COR-L47 (cell line): ENCODE data around the gene FILIP1.
"Not testable (repeated sequence)": the region's sequence is repeated elsewhere in the genome, so short reads cannot be mapped to it uniquely, and the experiment has no call there.

ENCODE experiments used
- DNase-seq: peaks from one replicate; lab custom pipeline; 2025; lab: John Stamatoyannopoulos, UW

FILIP1 gene

DNA sequence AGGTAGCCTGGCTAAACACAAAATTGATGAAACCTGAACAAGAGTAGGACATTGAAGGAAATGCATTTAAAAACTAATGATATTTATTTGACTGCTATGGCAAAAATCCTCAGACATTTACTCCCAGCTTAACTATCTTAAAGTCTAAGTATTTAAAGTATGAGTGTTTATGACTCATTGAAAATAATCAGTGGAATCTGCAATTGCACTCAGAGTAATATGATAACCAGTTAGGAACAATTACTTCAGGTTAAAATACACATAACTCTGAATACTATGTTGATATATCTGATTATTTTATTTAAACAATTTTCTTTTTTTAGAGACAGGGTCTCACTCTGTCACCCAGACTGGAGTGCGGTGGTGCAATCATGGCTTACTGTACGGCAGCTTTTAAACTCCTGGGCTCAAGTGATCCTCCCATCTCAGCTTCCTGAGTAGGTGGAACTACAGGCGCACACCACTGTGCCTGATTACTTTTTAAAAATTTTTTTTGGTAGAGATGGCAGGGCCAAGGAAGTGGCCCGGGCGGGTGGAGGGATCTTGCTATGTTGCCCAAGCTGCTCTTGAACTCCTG, 43.9 kb downstream of the FILIP1 start:
- no peak for DNase-seq

- no peak for DNase-seq
These were observed 47.2 kb downstream of the FILIP1 start for GRCh38 chr6:75446241-75446880.

GRCh38 chr6:75445738-75446137, 47.9 kb downstream of the FILIP1 start:
- no peak for DNase-seq

- DNase-seq = no peak
These were observed 48.7 kb downstream of the FILIP1 start for GRCh38 chr6:75444899-75445298.

GRCh38 chr6:75441883-75442282, 51.7 kb downstream of the FILIP1 start:
- DNase-seq = not testable (repeated sequence)

DNA sequence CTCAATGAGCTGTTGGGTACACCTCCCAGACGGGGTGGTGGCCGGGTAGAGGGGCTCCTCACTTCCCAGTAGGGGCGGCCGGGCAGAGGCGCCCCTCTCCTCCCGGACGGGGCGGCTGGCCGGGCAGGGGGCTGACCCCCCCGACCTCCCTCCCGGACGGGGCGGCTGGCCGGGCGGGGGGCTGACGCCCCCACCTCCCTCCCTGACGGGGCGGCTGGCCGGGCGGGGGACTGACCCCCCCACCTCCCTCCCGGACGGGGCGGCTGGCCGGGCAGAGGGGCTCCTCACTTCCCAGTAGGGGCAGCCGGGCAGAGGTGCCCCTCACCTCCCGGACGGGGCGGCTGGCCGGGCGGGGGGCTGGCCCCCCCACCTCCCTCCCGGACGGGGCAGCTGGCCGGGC, 52.1 kb downstream of the FILIP1 start:
- DNase-seq = not testable (repeated sequence)

- DNase-seq = no peak
These were observed 55.0 kb downstream of the FILIP1 start for GRCh38 chr6:75438442-75439116.

- no peak for DNase-seq
These were observed 55.6 kb downstream of the FILIP1 start for GRCh38 chr6:75438013-75438431.

- DNase-seq = no peak
These were observed 56.1 kb downstream of the FILIP1 start for GRCh38 chr6:75437421-75437891.

DNA sequence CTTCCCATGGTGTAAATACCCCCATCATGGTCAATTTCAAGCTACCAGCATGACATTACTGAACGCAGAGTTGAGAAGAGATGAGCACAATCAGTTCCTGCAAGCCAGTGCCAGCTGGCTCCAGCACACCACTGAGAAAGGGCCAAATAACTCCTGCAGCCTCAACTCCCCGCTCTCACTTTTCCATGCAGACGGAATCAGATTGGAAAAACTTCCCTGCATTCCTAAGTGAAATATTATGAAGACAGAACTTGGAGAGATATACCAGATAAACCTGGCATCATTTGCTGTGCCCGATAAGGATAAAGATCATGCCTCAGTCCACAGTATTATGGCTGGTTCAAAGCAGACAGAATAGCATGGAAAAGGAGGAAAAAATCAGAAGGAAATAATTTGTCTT, 56.7 kb downstream of the FILIP1 start:
- DNase-seq = no peak

- not testable (repeated sequence) for DNase-seq
These were observed 60.8 kb downstream of the FILIP1 start for GRCh38 chr6:75432809-75433208.

DNA sequence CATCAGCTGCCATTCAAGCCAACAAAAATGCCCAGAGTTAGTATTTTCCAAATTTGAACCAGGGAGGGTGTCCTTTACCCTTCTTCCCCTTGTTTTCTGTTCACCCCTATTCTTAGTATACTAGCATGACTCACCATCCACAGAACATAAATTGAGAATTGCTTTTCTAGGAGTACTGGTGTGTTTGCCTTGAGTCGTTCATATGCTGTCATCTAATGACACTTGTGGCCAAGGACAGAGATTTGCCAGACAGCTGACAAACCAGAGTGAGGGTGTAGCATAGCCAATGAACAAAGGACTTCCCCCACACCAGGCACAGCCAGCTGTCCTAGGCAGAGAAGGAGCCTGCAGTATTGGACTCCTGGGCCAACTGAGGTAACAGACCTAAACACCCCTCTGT, 62.2 kb downstream of the FILIP1 start:
- DNase-seq = no peak

GRCh38 chr6:75430631-75431325, 62.8 kb downstream of the FILIP1 start:
- DNase-seq = no peak

DNA sequence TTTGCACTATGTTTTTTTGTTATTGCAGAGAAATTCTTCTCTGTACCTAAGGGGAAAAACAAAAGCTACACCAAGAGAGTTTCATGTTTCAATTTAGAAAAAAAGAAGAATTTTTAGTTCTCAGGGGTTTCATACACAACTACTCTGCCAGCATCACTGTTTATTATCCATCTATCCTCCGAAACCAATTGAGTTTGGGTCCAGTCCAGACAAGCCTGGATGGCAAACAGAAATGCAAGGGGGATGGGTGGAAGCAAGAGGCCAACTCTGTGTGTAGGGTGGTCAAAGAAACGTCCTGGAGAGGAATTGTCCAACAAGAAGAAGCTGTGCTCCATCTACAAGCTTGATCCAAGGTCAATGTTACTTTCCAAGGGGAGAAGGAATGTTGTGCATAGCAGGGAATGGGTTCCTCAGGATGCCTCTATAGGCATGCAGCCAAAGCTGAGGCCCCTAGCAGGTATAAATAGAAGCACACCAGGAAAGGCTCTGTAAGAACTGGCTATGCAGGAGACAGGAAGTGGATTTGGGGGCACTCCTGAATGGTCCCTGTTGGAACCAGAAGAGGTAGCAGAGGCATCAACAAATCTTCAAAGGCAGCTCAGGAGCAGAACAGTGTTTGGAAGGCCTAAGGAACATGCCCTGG, 64.4 kb downstream of the FILIP1 start:
- DNase-seq = no peak

DNA sequence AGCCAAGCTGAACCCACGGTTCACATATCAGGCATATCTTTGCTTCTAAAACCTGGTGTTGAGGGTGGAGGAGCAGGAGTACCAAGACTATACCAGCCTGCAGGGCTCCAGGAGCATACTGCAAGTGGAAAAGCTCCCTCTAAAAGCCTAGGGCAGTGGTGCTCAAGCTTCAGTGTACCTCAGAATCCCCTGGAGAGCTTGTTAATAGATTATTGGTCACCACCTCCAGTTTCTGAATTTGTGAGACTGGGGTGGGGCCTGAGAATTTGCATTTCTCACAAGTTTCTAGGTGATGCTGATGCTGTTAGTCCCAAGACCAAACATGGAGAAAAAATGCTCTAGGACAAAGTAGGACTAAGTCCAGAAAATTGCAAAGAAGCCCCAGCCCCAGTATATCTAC, 65.4 kb downstream of the FILIP1 start:
- DNase-seq = no peak

DNA sequence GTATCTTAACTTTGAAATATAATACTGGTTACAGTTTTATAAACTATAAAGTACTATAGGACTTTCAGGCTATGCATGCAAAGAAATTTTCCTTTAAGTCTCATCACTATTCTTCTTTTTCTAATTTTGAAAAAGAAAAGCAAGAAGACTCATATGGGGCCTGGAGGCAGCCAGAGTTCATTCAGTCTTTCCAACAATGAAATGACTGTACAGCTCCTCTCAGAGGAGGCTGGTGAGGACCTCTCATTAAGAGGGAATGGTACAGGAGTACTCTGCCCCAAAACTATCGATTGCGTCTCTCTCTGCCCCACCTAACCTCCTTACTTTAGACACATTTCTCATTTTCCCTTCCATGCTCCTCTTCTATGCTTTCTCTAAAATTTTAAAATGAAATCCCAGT, 66.3 kb downstream of the FILIP1 start:
- no peak for DNase-seq

DNA sequence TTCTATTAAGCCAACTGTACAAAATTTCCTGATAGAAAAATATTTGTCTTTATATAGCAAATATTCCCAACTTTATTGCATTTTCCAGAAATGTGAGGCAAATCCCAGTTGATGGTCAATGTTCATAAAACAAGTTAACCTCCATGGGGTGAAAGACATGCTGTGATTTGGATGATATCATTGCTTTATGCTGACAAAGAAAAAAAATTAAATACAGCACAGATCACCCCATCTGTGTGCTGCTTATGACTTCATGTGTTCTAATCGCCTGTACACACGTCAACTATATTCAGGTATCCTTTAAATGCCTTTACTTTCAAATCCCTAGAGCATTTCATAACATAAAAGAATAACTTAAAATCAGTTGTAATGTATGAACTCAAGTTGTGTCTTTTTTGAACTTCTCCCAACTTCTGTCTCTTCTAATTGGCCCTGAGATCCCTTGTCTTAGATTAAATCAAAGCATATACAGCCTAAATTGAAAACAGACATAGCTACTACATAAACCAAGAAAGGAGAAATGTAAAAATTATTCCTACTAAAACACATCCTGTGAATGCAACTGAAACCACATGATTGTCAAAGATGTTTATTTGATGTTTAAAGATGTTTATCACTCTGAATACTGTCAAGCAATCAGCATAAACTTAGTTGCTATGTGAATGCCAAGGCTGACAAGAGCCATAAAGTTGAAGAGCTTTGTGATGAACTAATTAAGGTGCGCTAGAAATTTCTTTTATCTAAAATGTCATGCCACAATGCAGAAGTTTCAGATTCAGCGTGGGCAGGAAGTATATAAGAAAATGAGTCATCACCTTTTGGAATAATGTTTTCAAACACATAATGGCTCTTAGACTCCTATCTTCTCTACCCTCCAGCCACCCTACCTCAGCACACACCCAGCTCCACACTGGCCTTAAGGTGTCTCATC, 68.7 kb downstream of the FILIP1 start:
- no peak for DNase-seq

DNA sequence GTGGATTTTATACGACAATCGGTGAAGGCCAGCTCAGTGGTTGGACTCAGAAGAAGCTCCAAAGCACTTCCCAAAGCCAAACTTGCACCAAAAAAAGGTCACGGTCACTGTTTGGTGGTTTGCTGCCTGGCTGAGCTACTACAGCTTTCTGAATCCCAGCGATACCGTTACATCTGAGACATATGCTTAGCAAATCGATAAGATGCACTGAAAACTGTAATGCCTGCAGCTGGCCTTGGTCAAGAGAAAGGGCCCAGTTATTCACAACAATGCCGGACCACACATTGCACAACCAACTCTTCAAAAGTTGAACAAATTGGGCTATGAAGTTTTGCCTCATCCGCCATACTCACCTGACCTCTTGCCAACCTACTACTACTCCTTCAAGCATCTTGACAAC, 70.2 kb downstream of the FILIP1 start:
- DNase-seq = no peak

DNA sequence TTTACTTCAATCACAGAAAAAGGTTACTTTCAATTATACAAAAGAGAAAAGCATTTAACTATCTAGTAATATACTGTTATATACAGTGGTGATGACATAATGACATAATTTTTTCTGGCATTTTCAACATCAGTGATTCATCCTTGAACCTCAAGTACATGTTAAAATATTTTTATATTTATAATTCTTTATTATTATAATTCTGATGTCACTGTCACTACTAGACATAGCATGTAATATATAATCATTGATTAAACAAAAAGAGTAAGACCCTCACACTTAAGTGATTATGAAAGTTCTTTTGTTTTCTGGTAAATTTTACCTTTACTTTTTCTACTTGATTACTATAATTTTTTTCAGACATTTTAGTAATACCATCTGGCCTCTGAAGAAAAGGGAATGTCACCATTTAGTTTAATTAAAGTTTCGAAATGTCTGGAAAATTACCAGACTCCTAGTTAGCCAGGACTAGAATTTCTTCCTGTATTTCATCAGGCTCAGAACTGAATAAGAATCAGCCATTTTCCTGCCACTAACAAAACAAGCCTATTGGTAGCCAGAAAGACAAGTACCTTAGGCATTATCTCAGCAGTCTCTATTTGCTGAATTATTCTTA, 71.5 kb downstream of the FILIP1 start:
- no peak for DNase-seq

DNA sequence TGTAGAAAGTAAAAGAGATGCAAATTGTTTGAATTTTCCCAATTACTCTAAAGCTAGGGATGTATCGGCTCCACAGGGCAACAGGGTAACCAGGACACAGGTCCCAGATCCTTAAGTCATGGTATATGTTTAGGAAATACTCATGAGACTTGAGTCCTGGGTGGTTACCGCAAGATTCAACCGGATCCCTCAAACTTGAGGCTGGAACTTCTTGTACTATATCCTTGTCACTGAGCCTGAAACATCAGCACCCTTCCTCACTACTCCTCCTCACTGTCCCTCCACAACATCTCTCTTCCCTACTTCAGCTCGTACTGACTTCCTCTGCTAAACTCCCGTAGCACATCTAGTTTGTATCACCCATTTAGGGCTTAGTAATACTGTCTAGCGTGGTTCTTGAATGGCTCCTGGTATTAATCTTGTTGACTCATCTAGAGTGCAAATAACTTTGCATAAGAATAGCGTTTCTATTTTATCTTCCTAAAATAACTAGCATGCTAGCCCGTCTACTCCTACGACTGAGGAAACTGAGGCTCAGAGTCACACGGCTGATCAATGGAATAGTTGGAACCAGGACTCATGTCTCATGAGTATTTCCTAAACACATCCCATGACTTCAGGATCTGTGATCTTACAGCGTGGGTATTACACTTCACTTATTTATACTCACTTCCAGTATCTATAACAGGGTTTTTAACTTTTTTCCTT, 72.1 kb downstream of the FILIP1 start:
- no peak for DNase-seq
